ENCODE results near the gene MRPL50.

GRCh38 chr9:101408374-101409078 is 10.1 kb upstream of the MRPL50 start:
- TF ChIP-seq ZNF274 (IDR thresholded peaks at IDR 0.05; ENCODE audit: low read depth, low read length) (peak; percentile 69), YY1 (IDR thresholded peaks at IDR 0.05; ENCODE audit: insufficient read depth, insufficient read length) (no peak), SUZ12 (IDR thresholded peaks at IDR 0.05; ENCODE audit: extremely low read depth, insufficient read depth, insufficient read length) (no peak)
